GM18858 (cell line): ENCODE measurements around the gene FSTL4.

Experiments
- ATAC-seq: cut with Tn5 transposase; IDR thresholded peaks from one replicate; pipeline ENCODE4 v1.9.1; 2021; ENCODE audit not compliant: unreplicated experiment

The FSTL4 gene

GRCh38 chr5:133331941-133332340 lies 280.4 kb downstream of the FSTL4 start:
- no peak for ATAC-seq

- ATAC-seq: no peak
Observed at GRCh38 chr5:133330956-133331355, 281.4 kb downstream of the FSTL4 start.

GRCh38 chr5:133328800-133329199 lies 283.5 kb downstream of the FSTL4 start:
- no peak for ATAC-seq

- no peak for ATAC-seq
Observed at GRCh38 chr5:133327946-133328401, 284.4 kb downstream of the FSTL4 start.

- ATAC-seq: no peak
Observed at GRCh38 chr5:133326361-133326760, 286.0 kb downstream of the FSTL4 start.

- no peak for ATAC-seq
Observed at GRCh38 chr5:133325864-133326263, 286.5 kb downstream of the FSTL4 start.

GRCh38 chr5:133324926-133325325 lies 287.4 kb downstream of the FSTL4 start:
- ATAC-seq: no peak

- ATAC-seq: no peak
Observed at GRCh38 chr5:133323494-133324457, 288.6 kb downstream of the FSTL4 start.

- no peak for ATAC-seq
Observed at GRCh38 chr5:133322743-133323142, 289.6 kb downstream of the FSTL4 start.

GRCh38 chr5:133321833-133322420 lies 290.4 kb downstream of the FSTL4 start:
- peak; percentile 65 for ATAC-seq

- ATAC-seq: no peak
Observed at GRCh38 chr5:133321286-133321832, 291.0 kb downstream of the FSTL4 start.

- ATAC-seq: no peak
Observed at GRCh38 chr5:133319905-133320520, 292.3 kb downstream of the FSTL4 start.

GRCh38 chr5:133319244-133319643 lies 293.1 kb downstream of the FSTL4 start:
- ATAC-seq: no peak

- ATAC-seq: no peak
Observed at GRCh38 chr5:133317558-133317957, 294.8 kb downstream of the FSTL4 start.

GRCh38 chr5:133316346-133317343 lies 295.7 kb downstream of the FSTL4 start:
- no peak for ATAC-seq

GRCh38 chr5:133314086-133314485 lies 298.3 kb downstream of the FSTL4 start:
- no peak for ATAC-seq

- no peak for ATAC-seq
Observed at GRCh38 chr5:133311176-133311575, 301.2 kb downstream of the FSTL4 start.

GRCh38 chr5:133309984-133310621 lies 302.2 kb downstream of the FSTL4 start:
- ATAC-seq: no peak

- no peak for ATAC-seq
Observed at GRCh38 chr5:133309166-133309795, 303.1 kb downstream of the FSTL4 start.
